HuH-7 (cell line): ENCODE measurements around the gene ALDH1L1.

ENCODE experiments used
- DNase-seq: peaks from one replicate; pipeline ENCODE4 v3.0.0; 2011; ENCODE audit warnings: low spot score

The ALDH1L1 gene

DNA sequence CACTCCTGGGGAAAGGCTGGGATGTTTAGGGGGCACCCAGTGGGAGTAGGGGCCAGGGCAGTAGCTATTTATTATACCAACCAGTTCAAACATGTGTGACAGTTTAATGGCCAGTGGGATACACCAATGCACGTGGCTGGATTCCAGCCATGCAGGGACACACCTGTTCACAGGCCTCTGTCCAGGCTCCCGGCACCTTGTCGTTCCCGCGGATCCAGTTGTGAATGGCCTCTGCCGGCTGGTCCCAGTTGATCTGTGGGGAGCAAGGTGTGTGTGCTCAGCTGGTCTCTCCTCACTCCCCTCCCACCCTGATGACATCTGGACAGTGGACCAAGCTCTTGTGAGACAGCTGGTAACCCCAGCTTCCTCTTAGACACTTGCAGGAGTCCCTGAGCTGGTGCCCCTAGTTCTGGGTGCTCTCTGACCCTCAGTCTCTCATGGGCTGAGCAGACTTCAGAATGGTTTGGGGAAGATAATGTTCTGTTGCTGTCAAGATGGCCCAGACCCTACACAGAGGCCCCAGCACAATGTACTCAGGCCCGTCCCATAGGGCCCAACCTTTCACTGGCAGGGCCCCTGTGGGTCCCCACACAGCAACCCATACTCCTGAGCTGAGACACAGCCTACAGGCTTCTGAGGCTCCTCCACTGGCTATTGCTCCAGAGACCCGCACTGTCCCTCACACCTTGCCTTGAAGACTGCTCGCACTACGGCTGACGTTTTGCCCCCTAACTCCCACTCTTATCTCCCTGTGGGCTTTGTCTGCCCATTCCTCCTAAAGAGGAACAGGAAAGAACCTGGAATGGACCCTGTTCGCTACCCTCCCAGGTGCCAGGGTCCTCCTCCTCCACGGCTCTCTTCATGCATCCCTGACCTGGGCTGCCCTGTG is 25.8 kb downstream of the ALDH1L1 start:
- no peak for DNase-seq

DNA sequence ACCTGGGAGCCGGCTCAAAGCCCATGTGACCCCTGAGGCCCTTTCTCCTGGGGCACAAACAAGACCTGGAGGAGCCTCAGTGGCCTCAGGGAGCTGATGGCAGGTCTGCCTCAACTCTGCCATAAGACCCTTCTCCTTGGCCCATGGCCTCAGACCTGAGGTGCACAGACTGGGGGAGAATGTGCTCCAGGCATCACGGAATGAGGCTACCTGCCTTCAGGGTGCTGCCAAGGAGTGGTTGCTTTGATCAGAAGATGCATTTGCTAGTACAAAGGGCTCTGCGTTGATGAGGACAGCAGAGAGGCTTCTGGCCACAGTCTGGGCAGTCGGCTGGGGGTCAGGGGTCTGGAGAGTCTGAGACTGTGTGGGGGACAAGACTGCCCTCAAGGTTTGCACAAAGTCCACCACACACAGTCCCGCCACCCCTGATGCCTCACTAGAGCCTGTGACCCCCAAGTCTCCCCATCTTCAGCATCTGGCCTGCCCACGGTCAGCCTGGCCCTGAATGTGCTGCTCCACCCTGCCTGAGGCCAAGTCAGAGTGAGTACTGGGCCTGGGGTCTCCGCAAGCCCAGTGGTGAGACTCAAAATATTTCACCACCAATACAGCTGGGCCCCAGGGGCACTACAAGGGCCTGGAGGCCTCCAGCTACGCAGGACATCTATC is 26.6 kb downstream of the ALDH1L1 start:
- DNase-seq = no peak

DNA sequence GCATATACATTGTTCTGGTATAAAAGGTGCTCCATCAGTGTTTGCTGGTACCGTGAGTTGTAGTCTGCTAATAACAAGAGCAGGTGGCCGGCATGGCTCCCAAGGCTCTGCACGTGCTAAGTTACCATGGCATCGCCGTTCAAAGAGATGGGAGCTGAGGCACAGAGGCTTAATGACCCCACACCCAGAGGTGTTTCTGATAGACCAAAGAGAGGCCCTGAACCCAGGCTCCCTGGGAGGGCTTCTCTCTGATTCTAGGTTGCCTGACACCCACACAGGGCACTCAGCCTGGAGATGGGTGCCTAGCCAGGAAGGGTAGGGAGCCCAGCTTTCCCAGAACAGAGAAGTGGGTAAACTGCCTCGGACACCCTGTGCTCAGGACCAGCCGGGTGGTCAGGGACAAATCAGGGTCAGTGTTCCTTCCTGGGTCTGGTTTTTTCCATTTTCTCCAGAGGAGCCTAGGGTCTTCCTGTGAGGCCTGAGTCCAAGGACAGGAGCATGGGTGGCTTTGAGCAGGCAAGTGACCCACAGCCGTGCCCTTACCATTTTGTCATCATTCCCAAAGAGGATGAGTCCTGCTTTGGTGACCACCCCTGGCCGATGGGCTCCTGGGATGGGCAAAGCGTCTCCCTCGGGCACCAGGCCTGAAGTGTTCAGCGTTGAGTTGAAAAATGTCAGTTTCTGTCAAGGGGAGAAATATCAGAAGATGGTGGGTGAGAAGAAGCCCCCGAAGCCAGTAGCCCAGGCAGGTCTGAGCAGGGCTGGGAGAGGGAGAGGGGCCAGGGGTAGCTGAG is 27.3 kb downstream of the ALDH1L1 start:
- DNase-seq = no peak

DNA sequence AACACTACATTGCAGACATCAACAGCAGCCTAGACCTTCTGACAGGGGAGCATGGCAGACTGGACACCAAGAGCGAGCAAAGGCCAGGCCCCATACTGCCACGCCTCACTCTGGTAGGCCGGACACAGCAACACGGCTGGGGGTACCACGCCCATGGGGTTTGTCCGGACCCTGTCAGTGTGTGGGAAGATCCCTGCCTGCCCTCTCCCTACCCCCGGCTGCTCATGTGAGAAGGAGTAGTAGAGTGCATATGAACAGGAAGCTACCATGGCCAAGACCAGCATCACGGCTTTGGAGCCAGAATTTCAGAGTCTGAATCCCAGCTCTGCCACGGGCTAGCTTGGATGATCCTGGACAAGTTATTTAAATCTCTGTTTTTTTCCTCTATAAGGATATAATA is 27.9 kb downstream of the ALDH1L1 start:
- DNase-seq = no peak

DNA sequence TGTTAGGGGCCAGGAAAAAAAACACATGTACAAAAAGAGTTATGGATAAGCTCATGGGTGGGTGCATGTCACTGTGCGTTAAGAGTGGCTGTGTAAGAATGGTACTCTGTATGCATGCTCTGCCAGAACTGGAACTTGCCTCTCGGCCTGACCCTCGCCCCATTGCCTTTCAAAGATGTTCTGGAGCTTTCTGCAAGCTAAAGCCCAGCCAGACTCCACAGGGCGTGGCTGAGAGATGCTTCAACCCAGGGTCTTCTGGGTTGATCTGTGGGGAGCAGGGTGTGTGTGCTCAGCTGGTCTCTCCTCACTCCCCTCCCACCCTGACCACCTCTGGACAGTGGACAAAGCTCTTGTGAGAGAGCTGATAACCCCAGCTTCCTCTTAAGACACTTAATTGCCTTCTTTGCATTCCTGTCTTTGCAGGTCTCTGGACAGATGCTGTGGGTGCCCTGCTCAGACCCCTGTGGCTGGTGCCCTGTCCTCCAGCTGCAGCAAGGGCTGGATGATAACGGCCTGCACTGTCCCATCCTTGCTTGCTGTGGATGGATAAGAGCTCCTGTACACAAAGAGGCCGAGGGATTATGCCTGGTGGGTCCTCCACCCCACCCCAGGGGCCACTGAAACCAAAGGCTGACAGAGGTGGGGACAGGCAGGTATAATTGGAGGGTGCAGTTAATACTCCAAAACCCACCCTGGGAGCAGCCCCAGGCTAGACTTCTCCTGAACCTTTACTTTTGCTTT is 28.7 kb downstream of the ALDH1L1 start:
- DNase-seq = no peak

DNA sequence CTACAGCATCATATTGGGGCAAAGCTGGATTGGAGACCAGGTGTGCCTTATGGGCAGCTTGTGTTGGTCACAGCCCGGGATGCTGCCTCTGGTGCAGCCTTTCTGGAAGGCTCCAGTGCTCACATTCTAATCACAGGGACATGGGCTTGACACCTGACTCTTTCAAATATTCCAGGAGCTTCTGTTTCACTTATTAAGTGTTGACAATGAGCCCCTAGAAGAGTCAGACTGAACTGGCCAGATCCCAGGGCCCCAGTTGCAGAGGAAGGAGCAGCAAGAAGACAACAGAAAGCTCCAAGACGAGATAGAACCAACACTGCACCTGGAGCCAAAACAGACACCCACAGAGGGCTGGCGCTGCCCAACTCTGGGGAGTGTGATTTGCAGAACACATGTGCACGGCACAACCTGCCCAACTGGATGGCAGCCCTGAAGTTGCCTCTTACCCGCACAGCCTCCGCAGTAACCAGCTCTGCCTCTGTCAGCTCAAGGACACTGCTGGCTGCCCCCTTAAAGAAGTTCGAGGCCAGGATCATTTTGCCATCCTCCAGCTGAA is 30.3 kb downstream of the ALDH1L1 start:
- no peak for DNase-seq

DNA sequence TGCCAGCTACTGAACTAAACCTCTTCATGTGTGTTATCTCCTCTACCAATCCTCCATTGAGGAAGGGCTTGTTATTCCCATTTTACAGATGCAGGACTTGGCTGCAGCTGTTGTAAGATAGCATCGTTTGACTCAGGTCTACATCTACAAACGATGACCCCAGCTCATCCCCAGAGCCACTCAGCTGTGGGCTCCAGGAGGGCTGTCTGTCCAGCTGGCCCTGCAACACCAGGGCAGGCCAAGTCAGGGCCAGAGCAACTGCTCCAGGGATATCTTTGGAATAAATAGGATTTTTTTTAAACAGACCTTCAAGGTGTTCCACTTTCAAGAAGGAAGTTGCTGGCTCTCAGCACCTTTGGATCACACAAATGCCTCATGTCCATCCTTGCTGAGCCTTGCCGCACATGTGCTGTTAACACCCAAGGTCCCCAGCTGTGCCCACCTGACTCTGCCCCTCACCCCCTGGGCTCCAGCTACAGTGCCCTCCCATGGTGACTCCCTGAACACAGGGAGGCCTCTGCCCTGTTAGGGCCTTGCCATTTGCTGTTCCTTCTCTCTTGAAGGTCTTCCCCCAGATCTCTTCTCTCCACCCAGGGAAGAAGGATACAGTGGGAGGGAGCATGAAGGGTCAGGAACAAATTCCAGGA is 31.0 kb downstream of the ALDH1L1 start:
- no peak for DNase-seq

DNA sequence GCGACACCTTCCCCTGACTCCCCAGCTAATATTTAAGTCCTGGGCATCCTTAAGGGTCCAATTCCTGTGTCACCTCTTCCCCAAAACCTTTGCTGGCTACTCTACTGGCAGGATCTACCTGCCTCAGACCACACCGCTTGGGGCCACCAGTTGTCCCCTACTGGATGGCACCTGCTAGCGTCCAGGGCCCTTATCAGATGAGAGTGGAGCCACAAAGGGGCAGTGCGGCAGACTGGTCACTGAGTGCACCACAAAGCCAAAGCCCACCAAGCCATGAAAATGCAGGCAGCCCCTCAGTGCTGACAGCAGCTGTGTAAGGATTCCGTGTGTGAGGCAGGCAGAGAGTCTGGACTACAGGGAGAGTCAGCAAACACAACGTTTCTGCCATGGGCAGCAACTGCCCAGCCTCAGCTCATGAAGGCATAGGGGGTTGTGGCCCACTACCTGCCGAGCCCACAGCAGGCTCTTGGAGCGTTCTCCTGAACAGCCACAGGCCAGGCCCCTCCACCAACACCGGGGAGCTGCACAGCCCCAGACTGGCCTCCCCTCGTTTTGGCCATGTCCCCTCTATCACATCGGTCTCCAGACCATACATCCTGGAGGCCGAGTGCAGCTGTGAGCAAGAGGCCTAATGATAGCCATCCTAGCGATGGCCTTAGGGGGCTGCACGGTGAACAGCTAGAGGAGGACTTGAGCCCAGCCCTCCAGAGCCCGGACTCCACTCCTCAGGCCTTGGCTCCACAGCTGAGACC is 32.3 kb downstream of the ALDH1L1 start:
- DNase-seq = no peak

DNA sequence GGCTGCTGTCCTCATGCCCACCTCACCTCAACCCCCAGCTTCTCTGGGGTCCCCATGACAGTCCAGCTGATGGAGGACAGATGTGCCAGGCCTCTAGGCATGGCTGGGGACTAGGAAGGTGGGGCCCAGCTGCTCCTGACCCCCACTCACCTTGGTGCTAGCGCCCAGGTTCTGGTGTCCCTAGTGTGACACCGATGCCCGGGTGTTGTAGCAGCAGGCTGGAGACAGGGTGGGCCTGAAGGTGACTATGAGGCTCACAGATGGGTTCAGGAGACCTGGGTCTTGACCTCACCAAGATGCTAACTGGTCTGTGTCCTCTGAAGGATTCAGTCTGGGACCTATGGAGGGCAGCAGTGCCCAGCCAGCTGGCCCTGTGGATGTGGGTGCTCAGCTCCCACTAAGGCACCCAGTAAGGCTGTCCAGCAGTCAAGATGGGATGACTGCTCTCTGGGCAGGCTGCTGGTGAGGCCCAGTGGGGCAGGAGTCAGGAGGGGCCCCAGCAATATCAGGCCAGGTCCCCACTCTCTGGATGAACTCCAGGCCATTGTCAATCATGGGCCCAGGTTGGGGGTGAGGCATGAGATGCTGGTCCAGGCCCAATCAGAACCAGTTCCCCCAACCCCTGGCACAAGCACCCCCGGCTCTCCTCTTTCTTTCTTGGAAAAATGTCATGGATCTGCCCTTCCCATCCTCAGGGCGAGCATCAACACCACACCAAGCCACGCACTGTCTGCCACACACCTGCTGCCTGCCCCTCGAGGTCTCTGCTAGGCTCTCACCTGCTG is 33.0 kb downstream of the ALDH1L1 start:
- DNase-seq = no peak

DNA sequence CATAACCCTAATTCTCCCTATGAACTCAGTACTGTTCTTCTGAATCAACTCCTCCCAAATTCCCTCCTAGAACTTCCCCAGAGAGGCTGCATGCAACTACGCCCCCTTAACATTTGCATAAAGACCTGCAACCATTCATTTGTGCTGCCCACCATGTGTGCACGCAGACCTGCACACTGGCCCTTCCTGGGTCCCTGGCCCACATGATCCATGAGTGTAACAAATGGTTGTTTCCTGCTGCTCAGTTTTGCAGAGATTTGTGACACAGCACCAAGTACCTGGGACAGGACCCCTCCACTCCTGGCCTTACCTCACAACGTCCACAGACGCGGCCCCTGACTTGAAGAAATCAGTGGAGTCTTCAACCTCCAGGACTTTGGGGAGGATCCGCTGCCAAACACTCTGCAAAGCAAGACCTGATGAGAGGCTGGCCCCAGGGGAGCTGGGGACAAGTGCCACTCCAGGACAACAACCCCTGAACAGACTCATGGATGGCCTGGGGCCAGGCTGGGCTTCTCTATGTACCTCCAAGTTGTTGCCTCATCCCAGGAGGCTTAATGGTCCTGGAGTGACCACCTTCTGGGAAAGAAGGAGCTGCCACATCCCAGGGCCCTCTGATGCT is 33.8 kb downstream of the ALDH1L1 start:
- no peak for DNase-seq

DNA sequence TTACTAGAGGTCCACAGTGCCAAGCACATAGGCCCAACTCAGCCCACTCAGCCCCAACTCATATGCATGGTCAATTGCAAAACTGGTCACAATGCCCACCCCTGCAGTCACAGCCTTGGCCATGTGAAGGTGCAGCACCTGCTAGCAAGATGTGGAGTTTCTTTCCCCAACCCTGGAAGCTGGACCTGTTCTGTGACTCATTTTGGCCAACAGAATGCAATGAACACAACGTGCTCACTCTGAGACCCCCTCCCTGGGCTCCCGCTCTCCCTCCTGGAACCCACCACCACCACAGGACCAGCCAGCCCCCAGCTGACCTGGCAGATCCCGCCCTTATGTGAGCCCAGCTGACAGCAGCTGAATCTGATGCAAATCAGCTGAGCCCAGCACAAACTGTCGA is 34.4 kb downstream of the ALDH1L1 start:
- no peak for DNase-seq

DNA sequence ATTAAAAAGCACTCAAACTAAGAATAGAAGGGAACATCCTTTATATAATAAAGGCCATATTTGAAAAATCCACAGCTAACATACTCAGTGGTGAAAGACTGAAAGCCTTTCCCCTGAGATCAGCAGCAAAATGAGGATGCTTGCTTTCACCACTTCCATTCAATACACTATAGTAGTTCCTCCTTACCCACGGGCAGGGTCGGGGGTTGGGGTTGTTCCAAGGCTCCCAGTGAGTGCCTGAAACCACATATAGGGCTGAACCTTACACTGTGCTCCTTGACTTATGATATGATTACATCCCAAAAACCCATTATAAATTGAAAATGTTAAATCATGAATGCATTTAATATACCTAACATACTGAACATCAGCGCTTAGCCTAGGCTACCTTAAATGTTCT is 37.7 kb downstream of the ALDH1L1 start:
- DNase-seq = no peak

DNA sequence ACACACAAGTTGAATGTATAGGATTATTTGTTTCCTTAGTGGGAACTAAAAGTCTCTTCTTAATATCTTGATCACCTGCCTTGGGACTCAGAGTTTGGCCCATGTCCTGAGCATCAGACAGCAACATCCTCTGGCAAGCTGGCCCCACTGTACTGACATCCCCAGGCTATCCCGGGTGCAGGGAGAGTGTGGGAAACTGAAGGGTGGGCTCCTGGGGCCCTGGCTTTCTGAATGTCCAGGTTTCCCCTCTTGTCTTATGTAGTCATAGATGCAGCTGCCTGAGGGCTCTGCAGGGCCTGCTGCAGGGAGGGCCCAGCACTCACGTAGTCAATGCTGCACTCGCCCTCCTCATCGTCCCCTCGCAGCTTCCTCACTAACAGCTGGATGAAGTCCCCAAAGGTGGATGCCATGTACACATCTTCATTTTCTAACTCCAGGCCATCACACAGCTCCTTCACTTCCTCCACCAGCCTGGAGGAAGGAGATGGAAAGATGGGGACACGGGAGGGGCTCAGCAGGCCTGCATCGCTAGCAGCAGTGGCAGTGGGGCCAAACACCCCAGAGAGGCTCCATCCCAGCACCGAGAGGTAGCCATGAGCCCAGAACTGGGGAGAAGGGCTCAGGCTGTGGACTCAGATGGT is 42.8 kb downstream of the ALDH1L1 start:
- DNase-seq = no peak

DNA sequence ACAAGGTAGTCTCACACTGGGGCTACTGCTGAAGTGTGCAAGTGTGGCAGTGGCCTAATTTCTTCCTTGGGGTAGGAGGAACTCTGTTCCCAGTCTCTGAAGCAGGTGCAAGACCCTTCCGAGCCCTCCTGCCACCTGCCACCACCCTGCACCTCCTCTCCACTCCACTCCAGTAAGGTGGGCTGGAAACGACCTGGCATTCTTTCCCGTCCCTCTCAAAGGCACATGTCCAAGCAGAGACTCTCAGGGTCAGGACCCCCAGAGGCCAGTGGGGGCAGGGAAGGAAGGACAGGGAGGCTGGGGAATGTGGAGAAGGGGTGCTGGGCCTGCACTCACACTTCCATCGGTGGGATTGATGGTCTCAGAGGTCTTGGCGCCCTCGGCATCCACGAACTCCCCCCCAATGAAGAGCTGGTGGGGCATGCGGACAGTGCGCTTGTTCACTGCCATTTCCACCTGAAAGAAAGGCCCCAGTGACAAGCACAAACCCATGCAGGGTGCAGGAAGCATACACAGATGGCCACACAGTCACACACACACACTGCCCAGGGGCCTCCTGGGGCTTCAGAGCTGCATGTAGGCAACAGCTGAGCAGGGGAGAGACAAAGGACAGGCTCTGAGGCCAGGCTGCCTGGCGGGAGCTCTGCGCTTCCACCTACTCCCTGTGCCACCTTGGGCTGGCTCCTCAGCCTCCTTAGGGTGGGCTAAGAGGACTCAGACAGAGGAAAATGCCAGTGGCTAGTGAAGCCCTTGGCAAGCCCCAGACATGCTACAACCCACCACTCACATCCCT is 43.8 kb downstream of the ALDH1L1 start:
- DNase-seq = no peak

DNA sequence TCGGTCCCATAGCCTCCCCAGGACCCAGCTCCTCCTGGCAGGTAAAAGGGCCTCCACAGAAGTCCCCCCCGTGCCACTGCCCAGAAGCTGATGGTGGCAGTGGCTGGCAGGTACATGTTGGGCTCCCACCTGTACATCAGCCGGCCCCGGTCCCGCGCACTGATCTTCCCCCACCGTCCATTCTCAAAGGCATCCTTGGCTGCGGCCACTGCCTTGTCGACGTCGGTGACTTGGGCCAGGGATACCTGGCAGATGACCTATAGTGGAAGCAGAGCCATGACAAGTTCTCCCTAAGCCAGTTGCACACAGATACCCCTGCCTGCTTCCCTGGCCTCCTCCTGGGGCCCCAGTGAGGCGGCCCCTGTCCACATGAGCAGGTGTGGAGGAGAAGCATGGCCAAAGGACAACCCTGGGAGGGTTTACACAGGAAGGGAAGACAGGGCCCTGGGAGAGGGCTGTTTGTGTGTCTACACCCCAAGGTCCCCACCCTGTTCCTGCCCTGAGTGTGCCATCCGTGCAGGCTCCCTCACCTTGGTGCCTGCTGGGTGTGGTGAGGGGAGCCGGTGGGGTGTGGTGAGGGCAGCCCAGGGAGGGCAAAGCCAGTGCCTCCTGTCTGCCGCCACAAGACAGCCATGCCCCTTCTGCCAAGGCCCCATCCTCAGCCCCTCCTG is 44.8 kb downstream of the ALDH1L1 start:
- no peak for DNase-seq

DNA sequence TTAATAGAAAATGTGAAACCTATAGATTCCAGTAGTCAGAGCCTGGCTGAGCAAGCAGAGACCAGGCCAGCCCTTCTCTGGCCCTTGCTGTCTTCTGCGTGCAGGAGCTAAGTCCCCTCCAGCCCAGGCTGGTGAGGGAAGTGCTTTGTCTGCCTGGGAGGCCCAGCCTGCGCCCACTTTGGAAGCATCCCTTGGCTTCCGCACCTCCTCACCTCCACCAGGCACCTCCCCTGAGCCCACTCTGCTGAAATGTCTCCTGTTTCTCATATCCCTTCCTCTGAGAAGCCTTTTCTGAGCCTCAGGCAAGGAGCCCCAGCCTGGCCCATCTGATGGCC is 45.3 kb downstream of the ALDH1L1 start:
- DNase-seq = no peak

DNA sequence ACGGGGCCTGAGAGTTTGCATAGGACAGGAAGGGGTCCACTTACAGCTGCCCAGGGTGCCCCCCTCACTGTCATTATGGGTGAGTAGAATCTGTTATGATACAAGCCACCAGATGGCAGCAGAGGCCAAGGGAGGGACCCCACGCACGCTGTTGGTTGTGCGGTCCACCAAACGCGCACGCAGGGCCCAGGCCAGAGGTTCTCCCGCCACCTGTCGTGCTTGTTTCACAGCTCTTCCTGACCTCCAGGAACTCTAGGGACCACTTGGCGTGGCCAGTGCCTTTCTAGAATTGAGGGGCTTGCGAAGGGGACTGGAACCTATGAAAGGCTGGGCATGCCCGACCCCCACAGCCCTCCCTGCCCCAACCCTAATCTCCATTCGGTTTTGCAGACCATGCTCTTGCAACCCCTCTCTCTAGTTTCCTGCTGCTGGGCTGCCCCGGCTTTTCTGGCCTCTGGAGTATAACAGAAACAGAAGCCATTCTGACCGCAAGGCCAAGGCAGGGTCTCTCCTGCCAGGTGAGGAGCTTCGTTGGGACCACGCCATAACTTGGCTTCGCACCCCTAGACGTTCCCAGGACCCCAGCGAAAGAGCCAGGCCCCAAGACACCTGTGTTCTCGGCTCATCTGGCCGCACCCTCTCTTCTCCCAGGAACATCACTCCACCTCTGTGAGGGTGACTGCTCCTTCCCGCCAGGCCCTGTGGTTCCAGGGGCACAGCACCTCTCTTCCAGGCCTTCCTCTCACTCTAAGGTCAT is 46.0 kb downstream of the ALDH1L1 start:
- peak; percentile 70 for DNase-seq
